ENCODE results near the gene CAMTA1.
"Not testable (repeated sequence)": the region's sequence is repeated elsewhere in the genome, so short reads cannot be mapped to it uniquely, and the experiment has no call there.

DNA sequence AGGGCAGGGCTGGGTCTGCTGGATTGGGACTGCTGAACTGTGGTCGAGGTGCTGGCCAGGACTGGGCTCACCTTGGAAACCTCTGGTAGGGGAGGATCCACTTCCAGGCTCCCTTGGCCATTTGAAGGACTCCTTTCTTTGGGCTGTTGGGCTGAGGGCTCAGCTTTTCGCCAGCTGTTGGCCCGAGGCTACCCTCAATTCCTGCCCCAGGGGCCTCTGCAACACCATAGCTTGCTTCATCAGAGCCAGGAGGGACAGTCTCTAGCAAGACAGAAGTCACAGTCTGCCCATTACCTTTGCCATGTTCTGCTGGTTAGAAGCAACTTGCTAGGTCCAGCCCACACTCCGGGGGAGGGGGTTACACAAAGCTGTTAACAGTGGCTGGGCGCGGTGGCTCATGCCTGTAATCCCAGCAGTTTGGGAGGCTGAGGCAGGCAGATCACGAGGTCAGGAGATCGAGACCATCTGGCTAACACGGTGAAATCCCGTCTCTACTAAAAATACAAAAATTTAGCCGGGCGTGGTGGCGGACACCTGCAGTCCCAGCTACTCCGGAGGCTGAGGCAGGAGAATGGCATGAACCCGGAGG lies 25.0 kb downstream of the CAMTA1 start:
- TF ChIP-seq, protein P1, sequence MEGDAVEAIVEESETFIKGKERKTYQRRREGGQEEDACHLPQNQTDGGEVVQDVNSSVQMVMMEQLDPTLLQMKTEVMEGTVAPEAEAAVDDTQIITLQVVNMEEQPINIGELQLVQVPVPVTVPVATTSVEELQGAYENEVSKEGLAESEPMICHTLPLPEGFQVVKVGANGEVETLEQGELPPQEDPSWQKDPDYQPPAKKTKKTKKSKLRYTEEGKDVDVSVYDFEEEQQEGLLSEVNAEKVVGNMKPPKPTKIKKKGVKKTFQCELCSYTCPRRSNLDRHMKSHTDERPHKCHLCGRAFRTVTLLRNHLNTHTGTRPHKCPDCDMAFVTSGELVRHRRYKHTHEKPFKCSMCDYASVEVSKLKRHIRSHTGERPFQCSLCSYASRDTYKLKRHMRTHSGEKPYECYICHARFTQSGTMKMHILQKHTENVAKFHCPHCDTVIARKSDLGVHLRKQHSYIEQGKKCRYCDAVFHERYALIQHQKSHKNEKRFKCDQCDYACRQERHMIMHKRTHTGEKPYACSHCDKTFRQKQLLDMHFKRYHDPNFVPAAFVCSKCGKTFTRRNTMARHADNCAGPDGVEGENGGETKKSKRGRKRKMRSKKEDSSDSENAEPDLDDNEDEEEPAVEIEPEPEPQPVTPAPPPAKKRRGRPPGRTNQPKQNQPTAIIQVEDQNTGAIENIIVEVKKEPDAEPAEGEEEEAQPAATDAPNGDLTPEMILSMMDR (IDR thresholded peaks at IDR 0.05), result not testable (repeated sequence)
- TF ChIP-seq POLR2A (IDR thresholded peaks at IDR 0.05), result not testable (repeated sequence)

All from upper lobe of left lung (tissue), 4 donors.